Transverse colon (tissue), 4 donors: Measurements from ENCODE around the gene FKBP14.

Experiments used
- POLR2A ChIP-seq: fragments of 450-650 bp; IDR thresholded peaks from one replicate; pipeline ENCODE4 v1.6.1; 2016; ENCODE audit warnings: antibody characterized with exemption, mild to moderate bottlenecking, moderate library complexity
- POLR2AphosphoS5 ChIP-seq, 3 donors: sonication (generic); formaldehyde crosslinking; IDR thresholded peaks; one replicate each; pipeline ENCODE4 v1.6.1; 2016; ENCODE audit warnings: antibody characterized with exemption in 3 of 3
- TF ChIP-seq, protein P1 (sequence below), 5 experiments: fragments of 200-600 bp in 3 of 5; fragments of 450-650 bp in 2 of 5; sonication (generic) in 3 of 5; IDR thresholded peaks; 1 replicate in 2 of 5; 2 replicates in 3 of 5; pipeline ENCODE4 v1.5.1; 2016 to 2017; ENCODE audit warnings: antibody characterized with exemption in 5 of 5, inconsistent platforms in 3 of 5, mild to moderate bottlenecking in 2 of 5, moderate library complexity in 1 of 5

DNA sequence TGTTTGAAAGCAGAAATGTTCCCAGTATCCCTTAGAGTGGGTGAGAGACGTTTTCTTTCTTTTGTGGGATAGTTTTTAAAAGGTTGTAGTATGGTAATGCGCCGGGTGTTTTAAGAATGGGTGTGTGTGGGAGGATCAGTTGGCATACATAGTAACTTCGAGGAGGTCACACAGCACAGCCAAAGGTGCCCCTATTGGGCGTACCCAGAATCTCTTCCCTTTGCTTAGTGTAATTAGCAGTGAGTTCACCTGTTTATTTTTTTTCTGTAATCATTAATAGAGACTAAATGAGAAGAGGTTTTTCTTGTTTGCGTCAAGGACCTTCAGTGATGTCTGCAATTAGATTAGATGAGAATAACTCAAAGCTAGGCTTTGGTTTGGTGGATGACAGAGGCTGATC, 3.2 kb upstream of the FKBP14 start:
- TF ChIP-seq POLR2A (no peak), POLR2AphosphoS5 (IDR thresholded peaks at IDR 0.05) (no peak)
- TF ChIP-seq, protein P1, sequence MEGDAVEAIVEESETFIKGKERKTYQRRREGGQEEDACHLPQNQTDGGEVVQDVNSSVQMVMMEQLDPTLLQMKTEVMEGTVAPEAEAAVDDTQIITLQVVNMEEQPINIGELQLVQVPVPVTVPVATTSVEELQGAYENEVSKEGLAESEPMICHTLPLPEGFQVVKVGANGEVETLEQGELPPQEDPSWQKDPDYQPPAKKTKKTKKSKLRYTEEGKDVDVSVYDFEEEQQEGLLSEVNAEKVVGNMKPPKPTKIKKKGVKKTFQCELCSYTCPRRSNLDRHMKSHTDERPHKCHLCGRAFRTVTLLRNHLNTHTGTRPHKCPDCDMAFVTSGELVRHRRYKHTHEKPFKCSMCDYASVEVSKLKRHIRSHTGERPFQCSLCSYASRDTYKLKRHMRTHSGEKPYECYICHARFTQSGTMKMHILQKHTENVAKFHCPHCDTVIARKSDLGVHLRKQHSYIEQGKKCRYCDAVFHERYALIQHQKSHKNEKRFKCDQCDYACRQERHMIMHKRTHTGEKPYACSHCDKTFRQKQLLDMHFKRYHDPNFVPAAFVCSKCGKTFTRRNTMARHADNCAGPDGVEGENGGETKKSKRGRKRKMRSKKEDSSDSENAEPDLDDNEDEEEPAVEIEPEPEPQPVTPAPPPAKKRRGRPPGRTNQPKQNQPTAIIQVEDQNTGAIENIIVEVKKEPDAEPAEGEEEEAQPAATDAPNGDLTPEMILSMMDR (IDR thresholded peaks at IDR 0.05) = no peak
